ENCODE data around the gene TNPO3.
"Not testable (repeated sequence)": the region's sequence is repeated elsewhere in the genome, so short reads cannot be mapped to it uniquely, and the experiment has no call there.

Gene TNPO3

GRCh38 chr7:129053938-129054437, 923 bp downstream of the TNPO3 start:
- peak overlapping the region; percentile 96 for H3K4me3 Mint-ChIP-seq
- peaks cover 5% of the 10 kb centered on the region for H3K27me3 Mint-ChIP-seq (ENCODE audit: low read depth)
- no peaks in the 10 kb centered on the region for H3K9me3 Mint-ChIP-seq
- H3K36me3 Mint-ChIP-seq (ENCODE audit: low read depth): peaks cover 15% of the 10 kb centered on the region
- DNase-seq (ENCODE audit: low spot score): no peak
- peaks cover 22% of the 10 kb centered on the region for H3K4me1 Mint-ChIP-seq (ENCODE audit: low read depth)
- peak overlapping the region; percentile 99 for H3K27ac Mint-ChIP-seq

DNA sequence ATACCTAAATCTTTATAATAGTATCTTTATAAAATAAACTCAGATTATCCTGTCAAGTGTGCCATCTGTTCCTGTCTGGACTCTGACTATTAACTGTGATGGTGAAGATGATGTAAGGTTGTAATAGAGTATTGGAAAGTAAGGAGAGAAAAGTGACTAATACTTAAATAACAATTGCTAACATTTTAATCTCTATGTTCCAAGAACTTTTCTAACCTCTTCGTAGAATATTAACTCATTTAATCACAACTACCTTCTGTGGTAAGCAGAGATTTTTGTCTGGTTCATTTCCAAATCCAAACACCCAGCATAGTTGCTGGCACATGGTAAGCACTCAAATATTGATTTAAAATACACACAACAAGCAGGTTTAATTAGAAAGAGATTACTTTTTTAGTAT, 2.5 kb downstream of the TNPO3 start:
- Mint-ChIP-seq H3K27ac (no peak overlapping the region), H3K9me3 (no peaks in the 10 kb centered on the region), H3K4me3 (peak overlapping the region; percentile 96), H3K4me1 (ENCODE audit: low read depth) (peaks cover 26% of the 10 kb centered on the region), H3K27me3 (ENCODE audit: low read depth) (no peaks in the 10 kb centered on the region), H3K36me3 (ENCODE audit: low read depth) (peaks cover 18% of the 10 kb centered on the region)
- DNase-seq (ENCODE audit: low spot score): no peak

DNA sequence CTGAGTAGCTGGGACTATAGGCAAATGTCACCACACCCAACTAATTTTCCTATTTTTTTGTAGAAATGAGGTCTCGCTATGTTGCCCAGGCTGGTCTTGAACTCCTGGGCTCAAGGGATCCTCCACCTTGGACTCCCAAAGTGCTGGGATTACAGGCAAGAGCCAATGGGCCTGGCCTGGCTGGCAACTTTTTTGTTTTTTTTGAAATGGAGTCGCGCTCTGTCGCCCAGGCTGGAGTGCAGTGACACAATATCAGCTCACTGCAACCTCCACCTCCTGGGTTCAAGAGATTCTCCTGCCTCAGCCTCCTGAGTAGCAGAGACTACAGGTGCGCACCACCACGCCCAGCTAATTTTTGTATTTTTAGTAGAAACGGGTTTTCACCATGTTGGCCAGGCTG, 3.5 kb downstream of the TNPO3 start:
- Mint-ChIP-seq H3K36me3 (ENCODE audit: low read depth) (peaks cover 18% of the 10 kb centered on the region), H3K4me1 (ENCODE audit: low read depth) (peaks cover 32% of the 10 kb centered on the region)
- not testable (repeated sequence) for DNase-seq (ENCODE audit: low spot score); H3K4me3 Mint-ChIP-seq; H3K9me3 Mint-ChIP-seq; H3K27ac Mint-ChIP-seq; H3K27me3 Mint-ChIP-seq (ENCODE audit: low read depth)

DNA sequence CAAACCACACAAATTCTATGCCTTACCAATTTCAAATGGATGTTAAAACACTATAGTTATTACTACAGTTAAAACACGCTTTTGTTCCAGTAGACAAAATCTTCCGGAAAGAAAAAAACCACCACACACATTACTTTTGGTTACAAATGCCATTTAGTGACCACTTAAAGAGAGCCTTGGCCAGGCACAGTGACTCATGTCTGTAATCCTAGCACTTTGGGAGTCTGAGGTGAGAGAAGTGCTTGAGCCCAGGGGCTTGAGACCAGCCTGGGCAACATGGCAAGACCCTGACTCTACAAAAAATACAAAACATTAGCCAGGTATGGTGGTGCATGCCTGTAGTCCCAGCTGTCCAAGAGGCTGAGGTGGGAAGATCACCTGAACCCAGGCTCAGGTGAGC, 7.2 kb downstream of the TNPO3 start:
- H3K36me3 Mint-ChIP-seq (ENCODE audit: low read depth): peaks cover 25% of the 10 kb centered on the region
- no peak overlapping the region for H3K4me3 Mint-ChIP-seq

GRCh38 chr7:129045682-129046081, 9.2 kb downstream of the TNPO3 start:
- H3K4me3 Mint-ChIP-seq: no peak overlapping the region
- H3K36me3 Mint-ChIP-seq (ENCODE audit: low read depth): peaks cover 21% of the 10 kb centered on the region
- peaks cover 41% of the 10 kb centered on the region for H3K4me1 Mint-ChIP-seq (ENCODE audit: low read depth)
- no peak for DNase-seq (ENCODE audit: low spot score)
- no peaks in the 10 kb centered on the region for H3K9me3 Mint-ChIP-seq
- no peaks in the 10 kb centered on the region for H3K27me3 Mint-ChIP-seq (ENCODE audit: low read depth)
- no peak overlapping the region for H3K27ac Mint-ChIP-seq

More for the DNA sequence above, 7.2 kb downstream of the TNPO3 start:
- peaks cover 39% of the 10 kb centered on the region for H3K4me1 Mint-ChIP-seq (ENCODE audit: low read depth)
- DNase-seq (ENCODE audit: low spot score): no peak
- H3K27me3 Mint-ChIP-seq (ENCODE audit: low read depth): no peaks in the 10 kb centered on the region
- H3K9me3 Mint-ChIP-seq: no peaks in the 10 kb centered on the region
- H3K27ac Mint-ChIP-seq: no peak overlapping the region

- Mint-ChIP-seq H3K4me1 (ENCODE audit: low read depth) (peaks cover 34% of the 10 kb centered on the region), H3K27ac (no peak overlapping the region), H3K27me3 (ENCODE audit: low read depth) (no peaks in the 10 kb centered on the region), H3K4me3 (no peak overlapping the region), H3K9me3 (peaks cover 6% of the 10 kb centered on the region), H3K36me3 (ENCODE audit: low read depth) (peaks cover 24% of the 10 kb centered on the region)
- no peak for DNase-seq (ENCODE audit: low spot score)
Measured at GRCh38 chr7:129043012-129043411, 11.9 kb downstream of the TNPO3 start.

GRCh38 chr7:129041142-129042085, 13.5 kb downstream of the TNPO3 start:
- Mint-ChIP-seq H3K4me1 (ENCODE audit: low read depth) (peaks cover 25% of the 10 kb centered on the region), H3K9me3 (peaks cover 6% of the 10 kb centered on the region), H3K4me3 (no peak overlapping the region), H3K36me3 (ENCODE audit: low read depth) (peaks cover 34% of the 10 kb centered on the region), H3K27ac (no peak overlapping the region), H3K27me3 (ENCODE audit: low read depth) (no peaks in the 10 kb centered on the region)
- DNase-seq (ENCODE audit: low spot score): no peak

GRCh38 chr7:129038468-129038867, 16.4 kb downstream of the TNPO3 start:
- Mint-ChIP-seq H3K4me1 (ENCODE audit: low read depth) (peaks cover 14% of the 10 kb centered on the region), H3K36me3 (ENCODE audit: low read depth) (peaks cover 42% of the 10 kb centered on the region)
- not testable (repeated sequence) for DNase-seq (ENCODE audit: low spot score); H3K4me3 Mint-ChIP-seq; H3K9me3 Mint-ChIP-seq; H3K27ac Mint-ChIP-seq; H3K27me3 Mint-ChIP-seq (ENCODE audit: low read depth)

DNA sequence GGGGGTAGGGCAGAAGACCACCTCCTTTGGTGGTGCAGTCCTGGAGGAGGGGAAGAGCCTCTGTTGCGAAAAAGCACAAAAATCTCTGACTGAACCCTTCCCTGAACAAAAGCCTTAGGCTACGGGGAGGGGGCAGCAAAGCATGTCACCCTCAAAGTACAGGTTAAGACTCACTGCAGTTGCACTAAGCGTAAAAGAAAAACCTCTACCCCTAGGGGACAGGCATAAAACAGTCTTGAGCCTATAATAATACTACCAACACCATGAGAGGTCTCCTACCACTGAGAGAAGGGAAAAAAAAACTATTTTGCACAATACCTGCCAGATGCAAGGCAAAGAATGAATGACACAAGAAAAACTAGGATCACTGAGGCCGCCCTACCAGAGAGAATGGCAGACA, 17.3 kb downstream of the TNPO3 start:
- Mint-ChIP-seq H3K27me3 (ENCODE audit: low read depth) (no peaks in the 10 kb centered on the region), H3K27ac (no peak overlapping the region), H3K4me3 (no peak overlapping the region), H3K9me3 (peaks cover 6% of the 10 kb centered on the region), H3K4me1 (ENCODE audit: low read depth) (peaks cover 8% of the 10 kb centered on the region), H3K36me3 (ENCODE audit: low read depth) (peaks cover 48% of the 10 kb centered on the region)
- no peak for DNase-seq (ENCODE audit: low spot score)

DNA sequence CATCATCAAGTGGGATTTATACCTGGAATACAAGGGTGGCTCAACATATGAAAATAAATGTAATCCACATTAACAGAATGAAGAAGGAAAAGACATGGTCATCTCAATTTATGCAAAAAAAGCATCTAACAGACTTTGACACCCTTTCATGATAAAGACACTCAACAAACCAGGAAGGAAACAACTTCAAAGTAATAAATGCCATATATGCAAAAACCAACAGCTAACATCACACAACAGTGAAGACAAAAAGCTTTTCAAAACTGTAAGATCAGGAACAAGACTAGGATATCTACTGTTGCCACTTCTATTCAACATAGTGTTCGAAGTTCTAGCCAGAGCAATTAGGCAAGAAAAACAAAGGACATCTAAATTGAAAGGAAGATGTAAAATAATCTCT, 22.9 kb downstream of the TNPO3 start:
- Mint-ChIP-seq H3K4me3 (no peak overlapping the region), H3K36me3 (ENCODE audit: low read depth) (peaks cover 46% of the 10 kb centered on the region), H3K27ac (no peak overlapping the region), H3K27me3 (ENCODE audit: low read depth) (no peaks in the 10 kb centered on the region), H3K9me3 (no peaks in the 10 kb centered on the region), H3K4me1 (ENCODE audit: low read depth) (peaks cover 14% of the 10 kb centered on the region)
- DNase-seq (ENCODE audit: low spot score): no peak

- Mint-ChIP-seq H3K27me3 (ENCODE audit: low read depth) (no peaks in the 10 kb centered on the region), H3K27ac (no peak overlapping the region), H3K36me3 (ENCODE audit: low read depth) (peaks cover 42% of the 10 kb centered on the region), H3K4me1 (ENCODE audit: low read depth) (peaks cover 14% of the 10 kb centered on the region), H3K4me3 (no peak overlapping the region), H3K9me3 (no peaks in the 10 kb centered on the region)
- DNase-seq (ENCODE audit: low spot score): no peak
Measured at GRCh38 chr7:129030440-129030839, 24.5 kb downstream of the TNPO3 start.

DNA sequence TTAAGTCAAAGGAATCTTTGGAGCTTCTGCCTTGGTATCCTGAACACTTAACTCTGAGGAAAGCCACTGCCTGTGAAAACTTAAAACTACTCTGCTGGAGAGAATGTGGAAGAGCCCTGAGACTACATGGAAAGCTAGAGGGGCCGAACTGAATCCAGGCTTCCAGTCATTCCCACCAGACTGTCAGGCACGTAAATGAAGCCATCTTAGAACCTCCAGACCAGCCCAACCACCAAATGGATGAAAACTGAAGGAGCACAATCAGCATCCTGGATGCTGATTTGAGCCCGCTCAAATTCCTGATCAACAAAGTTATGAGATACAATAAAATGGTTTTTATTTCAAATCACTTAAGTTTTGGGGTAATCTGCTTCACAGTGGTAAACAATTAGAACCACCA, 30.8 kb downstream of the TNPO3 start:
- Mint-ChIP-seq H3K4me1 (ENCODE audit: low read depth) (peaks cover 22% of the 10 kb centered on the region), H3K27me3 (ENCODE audit: low read depth) (no peaks in the 10 kb centered on the region), H3K36me3 (ENCODE audit: low read depth) (peaks cover 13% of the 10 kb centered on the region), H3K4me3 (no peak overlapping the region), H3K27ac (no peak overlapping the region), H3K9me3 (no peaks in the 10 kb centered on the region)
- no peak for DNase-seq (ENCODE audit: low spot score)

DNA sequence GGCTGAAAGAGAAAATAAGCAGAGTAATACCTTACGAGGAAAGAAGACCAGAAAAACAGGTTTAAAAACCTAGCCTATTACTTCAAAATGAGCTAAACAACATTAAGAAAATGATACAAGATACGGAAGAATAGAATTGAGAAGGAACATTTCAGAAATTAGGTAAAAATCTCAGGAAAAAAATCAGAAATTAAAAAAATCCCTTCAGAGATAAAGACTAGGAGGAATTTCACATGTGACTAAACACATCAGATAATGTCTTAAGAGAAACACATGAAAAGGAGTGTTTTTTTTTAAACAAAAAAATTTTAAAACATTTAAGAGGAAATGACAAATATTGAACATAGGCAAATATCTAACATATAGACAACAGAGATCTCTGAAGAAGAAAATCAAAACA, 33.3 kb downstream of the TNPO3 start:
- H3K27me3 Mint-ChIP-seq (ENCODE audit: low read depth): no peaks in the 10 kb centered on the region
- H3K4me3 Mint-ChIP-seq: no peak overlapping the region
- no peaks in the 10 kb centered on the region for H3K9me3 Mint-ChIP-seq
- no peak overlapping the region for H3K27ac Mint-ChIP-seq
- H3K4me1 Mint-ChIP-seq (ENCODE audit: low read depth): peaks cover 26% of the 10 kb centered on the region
- peaks cover 12% of the 10 kb centered on the region for H3K36me3 Mint-ChIP-seq (ENCODE audit: low read depth)
- no peak for DNase-seq (ENCODE audit: low spot score)

DNA sequence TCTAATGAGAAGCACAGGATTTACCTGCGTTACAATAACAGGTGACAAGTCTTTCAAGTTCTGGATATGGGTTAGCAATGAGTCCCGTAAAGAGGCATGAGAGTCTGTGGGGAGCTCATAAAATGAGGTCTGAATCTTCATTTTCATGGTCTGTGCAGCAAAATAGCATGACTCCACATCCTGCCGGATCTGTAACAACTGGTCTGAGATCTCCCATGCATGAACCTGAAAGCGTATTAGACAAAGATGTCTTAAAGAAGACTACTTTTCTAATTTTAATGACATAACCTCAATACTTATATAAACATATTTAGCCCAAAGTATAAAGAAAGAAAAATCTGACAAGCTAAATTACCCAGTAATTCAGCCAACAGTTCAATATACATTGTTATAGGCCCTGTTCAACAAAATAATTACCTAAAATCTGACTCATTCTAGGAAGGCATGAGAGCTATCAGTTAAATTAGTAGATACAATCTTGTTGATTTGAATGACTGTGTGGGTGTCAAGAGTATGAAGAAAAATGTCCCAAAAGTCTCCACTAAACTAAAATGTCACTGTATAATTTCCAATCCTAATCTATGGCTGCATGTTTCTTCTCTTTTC, 36.9 kb downstream of the TNPO3 start:
- Mint-ChIP-seq H3K4me1 (ENCODE audit: low read depth) (peaks cover 16% of the 10 kb centered on the region), H3K4me3 (no peak overlapping the region), H3K27ac (no peak overlapping the region)

More for the DNA sequence above, 36.9 kb downstream of the TNPO3 start:
- DNase-seq (ENCODE audit: low spot score): no peak
- H3K9me3 Mint-ChIP-seq: no peaks in the 10 kb centered on the region
- H3K27me3 Mint-ChIP-seq (ENCODE audit: low read depth): no peaks in the 10 kb centered on the region
- peaks cover 31% of the 10 kb centered on the region for H3K36me3 Mint-ChIP-seq (ENCODE audit: low read depth)

Measured in T-helper 2 cell treated with Interferon-gamma antibody and Interleukin-4, amounts not matched to agents 5 μg/mL and 100 μg/mL, for 36 hours (primary cell).